ENCODE results near the gene FAM222B. TPM values are rescaled to one million over a fixed set of nuclear protein-coding genes. Genes with fewer than 3 reads are reported as not detected.
A peak's percentile ranks its signal among the peaks of the same experiment; 100 is the strongest.

The FAM222B gene
- polyA plus RNA-seq, 3 donors from 2014 or later, result 2.5 to 13.7 (median 4.9) TPM

GRCh38 chr17:28718333-28719020, 124.1 kb downstream of the FAM222B start:
- peaks cover 5 to 18% (median 12%) of the 10 kb centered on the region in 3 donors for H3K36me3 Mint-ChIP-seq
- H3K27ac Mint-ChIP-seq, result peak overlapping the region in 5 of 6 donors; percentile 12 to 84 (median 61)
- H3K4me3 Mint-ChIP-seq, result peak overlapping the region; percentile 50 to 68 (median 62)
- DNase-seq, result no peak
- H3K9me3 Mint-ChIP-seq, result no peaks in the 10 kb centered on the region
- peaks cover 35 to 40% of the 10 kb centered on the region in 2 donors for H3K4me1 Mint-ChIP-seq
- H3K27me3 Mint-ChIP-seq (ENCODE audit: low read depth in 3 of 3), result peaks cover 3 to 24% (median 20%) of the 10 kb centered on the region in 3 donors

GRCh38 chr17:28717578-28718332, 124.8 kb downstream of the FAM222B start, which contains the start of gene RAB34:
Gene RAB34 (minus strand): TSS chr17:28717868. CDS start chr17:28717266, 602 bp downstream.
- H3K36me3 Mint-ChIP-seq, result peaks cover 4 to 13% (median 11%) of the 10 kb centered on the region in 3 donors
- no peaks in the 10 kb centered on the region for H3K9me3 Mint-ChIP-seq
- peaks cover 37 to 39% of the 10 kb centered on the region in 2 donors for H3K4me1 Mint-ChIP-seq
- peaks cover 3 to 24% (median 20%) of the 10 kb centered on the region in 3 donors for H3K27me3 Mint-ChIP-seq (ENCODE audit: low read depth in 3 of 3)
- H3K27ac Mint-ChIP-seq, result peak within 1 kb of the TSS in 5 of 6 donors; percentile 12 to 84 (median 61)
- DNase-seq, result no peak
- peak within 1 kb of the TSS; percentile 50 to 68 (median 62) for H3K4me3 Mint-ChIP-seq

DNA sequence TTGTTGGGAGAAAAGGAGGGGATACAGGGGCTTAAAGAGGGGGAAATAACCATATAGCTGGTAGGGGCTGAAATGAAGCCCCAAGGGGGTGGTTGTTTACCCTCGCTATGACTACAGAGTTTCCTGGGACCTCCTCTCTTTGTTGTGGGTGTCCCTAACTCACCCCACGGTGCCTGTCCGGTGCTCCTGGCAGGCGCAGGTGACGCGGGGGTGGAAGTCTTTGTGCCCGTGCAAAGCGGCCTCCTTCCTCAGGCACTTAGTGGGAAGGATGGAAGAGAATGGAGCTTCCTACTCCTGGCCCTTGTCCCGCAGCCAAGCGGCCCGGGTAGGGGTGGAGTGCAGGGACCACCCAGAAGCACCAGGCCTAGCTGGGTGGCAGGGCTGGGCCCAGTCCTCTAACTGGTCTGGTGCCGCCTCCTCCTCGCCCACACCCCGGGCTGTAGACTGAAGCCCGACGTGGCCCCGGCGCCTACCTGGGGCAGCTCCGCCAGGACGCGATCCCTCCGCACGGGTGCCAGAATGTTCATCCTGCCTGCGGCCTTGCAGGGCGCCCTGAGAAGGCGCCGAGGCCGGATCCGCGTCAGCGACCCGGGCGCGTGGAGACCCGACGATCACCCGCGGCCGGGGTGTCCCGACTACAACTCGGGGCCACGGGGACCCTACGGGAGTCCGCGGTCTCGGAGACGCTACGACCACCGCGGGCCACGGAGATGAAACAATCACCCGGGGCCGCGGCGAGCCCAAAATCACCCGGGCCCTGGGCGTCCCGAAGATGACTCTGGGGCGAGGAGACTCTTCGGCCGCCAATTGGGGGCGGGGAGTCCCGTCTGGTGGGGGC, 125.6 kb downstream of the FAM222B start:
- peaks cover 43 to 47% of the 10 kb centered on the region in 2 donors for H3K4me1 Mint-ChIP-seq
- H3K4me3 Mint-ChIP-seq, result peak overlapping the region in 1 of 5 donors; percentile 47
- DNase-seq, result no peak
- peaks cover 5 to 24% (median 21%) of the 10 kb centered on the region in 3 donors for H3K27me3 Mint-ChIP-seq (ENCODE audit: low read depth in 3 of 3)
- peaks cover 4 to 11% (median 10%) of the 10 kb centered on the region in 3 donors for H3K36me3 Mint-ChIP-seq
- H3K9me3 Mint-ChIP-seq, result no peaks in the 10 kb centered on the region
- no peak overlapping the region for H3K27ac Mint-ChIP-seq

- DNase-seq, result no peak
- H3K4me1 Mint-ChIP-seq, result peaks cover 36 to 45% of the 10 kb centered on the region in 2 donors
- H3K27me3 Mint-ChIP-seq (ENCODE audit: low read depth in 3 of 3), result peaks cover 5 to 28% (median 17%) of the 10 kb centered on the region in 3 donors
- no peak overlapping the region for H3K4me3 Mint-ChIP-seq
- H3K9me3 Mint-ChIP-seq, result no peaks in the 10 kb centered on the region
- peaks cover 3 to 6% (median 4%) of the 10 kb centered on the region in 3 donors for H3K36me3 Mint-ChIP-seq
- no peak overlapping the region for H3K27ac Mint-ChIP-seq
Measured at GRCh38 chr17:28715217-28715616, 127.4 kb downstream of the FAM222B start.

GRCh38 chr17:28714281-28714680, 128.3 kb downstream of the FAM222B start:
- H3K4me3 Mint-ChIP-seq, result no peak overlapping the region
- H3K4me1 Mint-ChIP-seq, result peaks cover 27 to 36% of the 10 kb centered on the region in 2 donors
- peaks cover 0 to 4% (median 0%) of the 10 kb centered on the region in 3 donors for H3K36me3 Mint-ChIP-seq
- peaks cover 2 to 20% (median 10%) of the 10 kb centered on the region in 3 donors for H3K27me3 Mint-ChIP-seq (ENCODE audit: low read depth in 3 of 3)
- DNase-seq, result no peak
- H3K27ac Mint-ChIP-seq, result no peak overlapping the region
- H3K9me3 Mint-ChIP-seq, result no peaks in the 10 kb centered on the region

GRCh38 chr17:28712705-28713415, 129.7 kb downstream of the FAM222B start:
- no peaks in the 10 kb centered on the region for H3K9me3 Mint-ChIP-seq
- no peak for DNase-seq
- peak overlapping the region in 5 of 6 donors; percentile 29 to 80 (median 65) for H3K27ac Mint-ChIP-seq
- peaks cover 2 to 17% (median 6%) of the 10 kb centered on the region in 3 donors for H3K27me3 Mint-ChIP-seq (ENCODE audit: low read depth in 3 of 3)
- H3K36me3 Mint-ChIP-seq, result peaks cover 0 to 4% (median 0%) of the 10 kb centered on the region in 3 donors
- peak overlapping the region; percentile 85 to 95 (median 89) for H3K4me3 Mint-ChIP-seq
- H3K4me1 Mint-ChIP-seq, result peaks cover 18 to 23% of the 10 kb centered on the region in 2 donors

DNA sequence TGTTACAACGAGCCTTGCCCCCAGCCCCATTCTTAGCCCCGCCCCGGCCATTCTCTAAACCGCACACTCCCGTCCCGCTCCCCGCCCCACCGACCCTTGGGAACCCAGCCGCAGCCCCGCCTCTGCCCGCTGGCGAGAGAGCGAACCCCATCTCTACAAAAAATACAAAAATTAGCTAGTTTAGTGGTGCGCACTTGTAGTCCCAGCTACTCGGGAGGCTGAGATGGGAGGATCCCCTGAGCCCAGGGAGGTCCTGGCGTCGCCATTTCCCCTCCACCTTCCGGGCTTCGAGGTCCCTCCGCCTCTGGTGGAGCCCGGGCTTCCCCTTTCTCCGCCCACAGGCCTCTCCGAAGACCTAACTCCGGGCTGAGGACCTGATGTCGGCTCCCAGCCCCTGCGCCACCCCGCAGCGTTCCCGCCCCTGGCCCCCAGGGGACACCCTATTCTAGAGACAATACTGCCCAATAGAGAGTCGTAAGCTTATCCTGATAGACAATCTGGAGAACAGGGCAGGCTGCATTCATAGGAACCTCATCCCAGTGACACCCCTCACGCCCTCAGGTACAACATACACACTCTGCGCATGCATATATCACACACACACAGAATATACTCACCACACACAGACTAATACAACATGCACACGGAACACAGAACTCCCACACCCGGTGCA, 130.4 kb downstream of the FAM222B start:
- Mint-ChIP-seq H3K9me3 (no peaks in the 10 kb centered on the region), H3K4me3 (peak overlapping the region; percentile 85 to 95 (median 89)), H3K36me3 (peaks cover 0 to 7% (median 0%) of the 10 kb centered on the region in 3 donors), H3K27me3 (ENCODE audit: low read depth in 3 of 3) (peaks cover 2 to 16% (median 6%) of the 10 kb centered on the region in 3 donors), H3K27ac (peak overlapping the region; percentile 60 to 86 (median 82)), H3K4me1 (peaks cover 17 to 23% of the 10 kb centered on the region in 2 donors)
- DNase-seq, result peak; percentile 46 to 47 (median 47)

- Mint-ChIP-seq H3K36me3 (peaks cover 0 to 7% (median 0%) of the 10 kb centered on the region in 3 donors), H3K27me3 (ENCODE audit: low read depth in 3 of 3) (peaks cover 2 to 16% (median 6%) of the 10 kb centered on the region in 3 donors), H3K9me3 (no peaks in the 10 kb centered on the region), H3K4me3 (peak within 1 kb of the TSS; percentile 85 to 95 (median 89)), H3K27ac (peak within 1 kb of the TSS; percentile 60 to 89 (median 84)), H3K4me1 (peaks cover 17 to 23% of the 10 kb centered on the region in 2 donors)
- DNase-seq, result no peak
Measured at GRCh38 chr17:28711723-28712031, 130.9 kb downstream of the FAM222B start, which contains the start of gene PROCA1. Gene PROCA1 (minus strand): TSS chr17:28711888. CDS start chr17:28711660, 228 bp downstream.

GRCh38 chr17:28710861-28711722, 131.5 kb downstream of the FAM222B start:
- Mint-ChIP-seq H3K4me1 (peaks cover 17 to 23% of the 10 kb centered on the region in 2 donors), H3K36me3 (peaks cover 0 to 7% (median 0%) of the 10 kb centered on the region in 3 donors), H3K4me3 (peak overlapping the region; percentile 85 to 95 (median 89)), H3K27ac (peak overlapping the region; percentile 17 to 89 (median 84)), H3K27me3 (ENCODE audit: low read depth in 3 of 3) (peaks cover 2 to 12% (median 6%) of the 10 kb centered on the region in 3 donors), H3K9me3 (no peaks in the 10 kb centered on the region)
- DNase-seq, result peak; percentile 83 to 85 (median 84)

DNA sequence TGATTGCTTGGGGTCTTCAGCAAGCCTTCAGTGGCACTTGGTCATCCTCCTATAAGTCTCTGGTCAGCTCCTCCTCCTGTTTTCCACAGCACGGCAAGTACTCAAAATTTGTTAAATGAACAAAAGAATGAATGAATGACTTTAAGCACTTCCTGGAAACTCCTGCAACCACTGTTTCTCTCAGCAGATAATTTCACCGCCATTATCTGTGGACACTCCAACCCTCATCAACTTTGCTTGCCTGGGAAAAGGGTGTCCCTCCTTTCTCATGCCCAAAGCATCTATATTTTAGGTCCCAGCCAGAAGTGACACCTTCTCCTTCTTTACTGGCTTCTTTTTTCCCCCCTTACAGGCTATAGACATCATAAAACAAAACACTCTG, 135.3 kb downstream of the FAM222B start:
- Mint-ChIP-seq H3K27ac (peak overlapping the region in 3 of 6 donors; percentile 2 to 50 (median 43)), H3K27me3 (ENCODE audit: low read depth in 3 of 3) (peaks cover 0 to 8% (median 4%) of the 10 kb centered on the region in 3 donors), H3K4me1 (peaks cover 11 to 16% of the 10 kb centered on the region in 2 donors), H3K36me3 (peaks cover 3 to 10% (median 5%) of the 10 kb centered on the region in 3 donors), H3K4me3 (no peak overlapping the region), H3K9me3 (no peaks in the 10 kb centered on the region)
- no peak for DNase-seq

GRCh38 chr17:28706471-28707338, 135.9 kb downstream of the FAM222B start:
- H3K27me3 Mint-ChIP-seq (ENCODE audit: low read depth in 3 of 3), result peaks cover 0 to 4% (median 3%) of the 10 kb centered on the region in 3 donors
- H3K4me3 Mint-ChIP-seq, result no peak overlapping the region
- peak overlapping the region in 4 of 6 donors; percentile 2 to 65 (median 48) for H3K27ac Mint-ChIP-seq

More at GRCh38 chr17:28706471-28707338, 135.9 kb downstream of the FAM222B start:
- Mint-ChIP-seq H3K9me3 (no peaks in the 10 kb centered on the region), H3K36me3 (peaks cover 6 to 14% (median 7%) of the 10 kb centered on the region in 3 donors), H3K4me1 (peaks cover 6 to 10% of the 10 kb centered on the region in 2 donors)
- no peak for DNase-seq
